Fibroblast of skin of scalp (primary cell): ENCODE results near the gene OLFML2A.

ENCODE experiments used
- DNase-seq: peaks from one replicate; pipeline ENCODE4 v3.0.0-alpha.2; 2013

Gene OLFML2A

DNA sequence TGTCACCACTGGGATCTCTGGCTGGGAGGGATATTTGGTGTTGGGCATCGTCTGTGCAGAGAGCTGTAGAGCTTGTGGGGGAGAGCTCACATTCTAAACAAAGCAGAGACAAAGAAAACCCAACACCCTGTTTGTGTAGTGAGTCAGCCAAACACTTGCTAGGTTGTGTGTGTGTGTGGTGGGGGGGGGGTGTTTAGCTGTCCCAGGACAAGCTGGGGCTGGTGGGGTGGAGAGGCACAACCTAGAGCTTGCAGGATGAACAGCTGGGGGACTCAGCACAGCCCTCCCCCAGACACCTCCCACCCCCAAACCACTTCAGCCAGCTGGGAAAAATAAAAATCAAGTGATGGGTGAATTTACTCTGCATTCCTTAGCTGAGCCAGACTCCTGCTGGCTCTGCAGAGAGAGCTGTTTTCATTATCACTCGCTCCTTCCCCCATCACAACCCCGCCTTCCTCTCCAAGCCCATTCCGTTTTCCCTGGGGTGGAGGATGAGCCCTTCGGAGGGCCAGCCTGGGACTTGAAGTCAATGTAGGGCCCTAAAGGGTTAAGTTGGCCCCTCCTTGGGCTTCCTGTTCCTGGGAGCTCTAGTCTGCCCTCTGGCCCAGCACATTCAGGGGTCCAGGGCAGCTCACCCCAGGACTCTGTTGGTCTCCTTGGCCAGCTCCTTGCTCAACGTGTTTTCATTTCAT, 2.6 kb downstream of the OLFML2A start:
- peak; percentile 98 for DNase-seq

DNA sequence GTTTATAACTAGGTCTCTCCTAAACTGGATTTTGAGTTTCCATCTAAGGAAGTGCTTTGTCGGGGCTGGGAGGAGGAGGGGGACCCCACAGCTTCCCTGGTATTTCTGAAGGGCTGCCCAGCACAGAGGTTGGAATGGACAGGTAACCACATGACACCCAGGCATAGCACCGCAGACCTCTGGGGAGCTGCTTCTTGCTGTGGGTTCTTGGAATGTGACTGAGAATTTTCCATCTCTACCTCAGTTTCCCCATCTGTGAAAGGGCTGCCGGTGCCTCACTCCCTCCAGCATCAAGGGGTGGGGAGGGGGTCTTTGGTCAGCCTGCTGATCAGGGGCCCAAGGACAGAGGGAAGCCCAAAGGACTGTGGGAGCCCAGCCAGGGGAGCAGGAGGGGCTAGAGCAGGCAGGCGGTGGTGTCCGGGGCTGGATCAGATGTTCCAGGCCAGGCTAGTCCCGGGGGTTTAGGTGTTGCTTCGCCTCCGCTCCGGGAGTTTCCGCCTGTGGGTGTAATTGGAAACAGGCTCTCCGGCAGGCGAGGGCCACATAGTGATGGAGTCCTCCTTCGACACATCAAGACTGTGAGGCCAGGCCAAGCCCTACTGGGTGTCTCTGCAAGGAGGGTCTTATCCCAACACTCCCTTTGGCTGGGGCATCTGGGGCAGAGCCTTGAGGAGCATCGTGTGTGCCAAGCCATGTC, 3.3 kb downstream of the OLFML2A start:
- peak; percentile 45 for DNase-seq

DNA sequence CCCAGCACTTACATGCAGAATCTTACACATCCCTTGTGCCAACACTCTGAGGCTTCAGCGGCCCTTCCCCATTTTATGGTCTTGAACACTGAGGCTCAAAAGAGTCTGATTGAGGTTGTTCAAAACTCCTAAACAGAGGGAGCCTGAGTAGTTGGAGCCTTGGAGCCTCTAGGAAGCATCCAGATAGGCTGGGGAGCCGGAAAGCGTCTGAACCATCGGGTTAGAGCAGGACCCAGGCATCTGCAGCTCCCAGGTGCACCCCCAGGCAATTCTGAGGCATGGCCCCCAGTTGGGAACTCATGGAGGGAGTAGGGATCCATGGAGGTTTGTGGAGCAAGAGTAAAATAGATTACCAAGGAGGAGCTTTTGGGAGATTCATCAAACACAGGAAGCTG, 3.8 kb downstream of the OLFML2A start:
- DNase-seq: no peak

DNA sequence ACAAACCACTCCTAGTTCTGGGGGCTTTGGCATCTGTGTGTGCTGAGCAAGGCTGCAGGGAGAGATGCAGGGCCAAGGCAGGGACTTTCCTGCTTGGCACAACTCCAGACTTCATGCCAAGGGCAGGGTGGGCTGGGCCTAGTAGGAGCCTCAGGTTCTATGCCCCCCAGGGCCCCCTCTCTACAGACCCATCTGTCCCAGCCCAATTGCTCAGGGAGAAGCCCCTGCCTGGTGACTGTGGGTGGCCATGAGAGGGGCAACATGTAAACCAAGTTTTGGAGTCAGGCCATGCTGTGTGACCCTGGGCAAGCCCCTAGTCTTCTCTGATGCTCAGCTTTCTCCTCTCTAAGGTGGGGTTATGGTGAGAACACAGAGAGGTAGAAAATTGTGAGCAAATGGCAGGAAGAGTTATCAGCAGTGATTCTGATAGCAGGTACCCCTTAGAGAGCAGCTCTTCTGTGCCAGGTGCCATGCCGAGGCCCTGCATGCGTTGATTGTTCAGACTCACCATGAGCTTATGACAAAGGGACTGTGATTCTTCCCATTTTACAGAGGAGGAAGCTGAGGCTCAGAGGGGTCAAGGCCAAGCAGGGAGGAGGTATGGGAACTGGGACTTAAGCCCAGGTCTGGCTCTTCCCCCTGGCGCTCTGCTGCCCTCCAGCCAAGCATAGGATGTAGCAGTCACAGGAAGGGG, 5.2 kb downstream of the OLFML2A start:
- DNase-seq: no peak

DNA sequence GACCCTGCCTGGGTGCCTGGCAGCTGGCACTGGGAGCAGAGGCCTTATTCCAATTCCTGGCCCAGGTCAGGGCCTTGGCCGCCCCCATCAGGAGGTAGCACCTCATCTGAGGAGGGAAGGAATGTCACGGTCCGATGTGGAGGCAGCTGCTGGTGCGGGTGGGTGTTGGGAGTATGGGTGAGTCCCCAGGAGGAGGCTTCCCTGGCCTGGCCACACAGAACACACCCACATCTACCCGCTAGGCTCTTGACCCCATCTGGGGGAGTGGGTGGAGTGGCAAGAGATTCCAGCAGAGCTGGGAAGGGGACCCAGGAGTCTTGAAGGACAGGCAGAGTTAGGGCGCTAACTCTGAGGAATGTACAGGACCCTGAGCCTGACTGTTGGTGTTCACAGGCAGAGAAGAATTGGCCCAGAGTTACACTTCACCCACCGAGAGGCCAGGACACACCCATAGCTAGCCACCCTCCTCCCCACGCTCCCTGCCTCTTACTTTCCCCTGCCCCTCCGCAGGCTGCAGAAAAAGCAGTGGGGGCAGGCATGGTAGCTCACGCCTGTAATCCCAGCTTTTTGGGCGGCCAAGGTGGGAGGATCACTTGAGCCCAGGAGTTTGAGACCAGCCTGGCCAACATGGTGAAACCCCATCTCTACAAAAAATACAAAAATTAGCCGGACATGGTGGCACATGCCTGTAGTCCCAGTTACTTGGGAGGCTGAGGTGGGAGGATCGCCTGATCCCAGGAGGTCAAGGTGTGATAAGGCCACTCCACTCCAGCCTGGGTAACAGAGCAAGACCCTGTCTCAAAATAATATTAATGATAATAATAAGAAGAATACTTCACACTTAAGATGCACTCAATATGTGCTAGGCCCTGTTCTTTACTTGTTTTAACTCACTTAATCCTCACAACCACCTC, 6.0 kb downstream of the OLFML2A start:
- no peak for DNase-seq

DNA sequence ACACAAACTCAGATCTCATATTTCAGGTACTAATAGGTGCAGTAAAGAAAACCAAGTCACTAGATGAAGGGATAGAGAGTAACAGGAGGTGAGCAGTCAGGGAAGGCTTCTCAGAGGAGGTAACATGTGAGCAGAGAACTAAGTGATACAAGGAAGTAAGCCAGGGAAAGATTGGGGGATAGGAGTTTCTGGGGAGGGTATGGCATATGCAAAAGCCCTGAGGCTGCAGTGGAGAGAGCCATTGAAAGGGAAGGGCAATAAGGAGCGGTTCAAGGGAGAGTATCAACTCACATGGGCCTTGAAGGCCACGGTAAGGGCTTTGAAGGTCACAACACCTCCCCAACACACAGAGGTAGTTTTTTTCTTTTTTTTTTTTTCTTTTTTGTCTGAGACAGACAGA, 6.9 kb downstream of the OLFML2A start:
- DNase-seq: no peak

DNA sequence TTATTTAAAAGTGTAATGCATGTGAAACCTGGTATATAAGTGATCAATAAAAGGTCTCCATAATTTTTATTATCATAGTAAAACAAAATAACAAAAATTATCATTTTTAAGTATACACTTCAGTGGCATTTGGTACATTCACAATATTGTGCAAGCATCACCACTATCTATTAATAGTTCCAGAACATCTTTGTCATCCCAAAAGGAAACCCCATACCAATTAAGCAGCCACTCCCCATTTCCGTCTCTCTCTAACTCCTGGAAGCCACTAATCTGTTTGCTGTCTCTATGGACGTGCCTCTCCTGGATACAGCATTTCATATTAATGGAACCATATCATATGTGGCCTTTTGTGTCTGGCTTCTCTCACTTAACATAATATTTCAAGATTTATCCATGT, 7.6 kb downstream of the OLFML2A start:
- peak; percentile 69 for DNase-seq

DNA sequence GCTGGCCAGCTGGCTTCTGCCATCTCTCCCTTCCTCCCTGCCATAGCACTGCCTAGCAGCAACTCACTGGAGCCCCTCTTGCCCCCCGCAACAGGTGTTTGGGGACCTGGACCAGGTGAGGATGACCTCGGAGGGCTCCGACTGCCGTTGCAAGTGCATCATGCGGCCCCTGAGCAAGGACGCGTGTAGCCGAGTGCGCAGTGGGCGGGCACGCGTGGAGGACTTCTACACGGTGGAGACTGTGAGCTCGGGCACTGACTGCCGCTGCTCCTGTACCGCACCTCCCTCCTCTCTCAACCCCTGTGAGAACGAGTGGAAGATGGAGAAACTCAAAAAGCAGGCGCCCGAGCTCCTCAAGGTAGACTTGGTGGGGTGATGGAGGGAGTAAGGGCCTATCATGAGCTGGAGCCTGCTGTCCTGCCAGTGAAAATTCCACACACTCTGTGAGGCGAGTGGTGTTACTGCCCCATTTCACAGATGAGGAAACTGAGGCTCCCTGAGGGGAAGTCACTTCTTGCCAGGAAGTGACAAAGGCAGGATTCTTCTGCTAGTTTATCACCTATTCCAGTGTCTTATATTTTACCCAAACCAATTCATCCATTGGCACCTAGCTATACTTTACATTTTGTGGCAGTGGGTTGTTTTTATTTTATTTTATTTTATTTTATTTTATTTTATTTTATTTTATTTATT, 10.1 kb downstream of the OLFML2A start:
- no peak for DNase-seq

DNA sequence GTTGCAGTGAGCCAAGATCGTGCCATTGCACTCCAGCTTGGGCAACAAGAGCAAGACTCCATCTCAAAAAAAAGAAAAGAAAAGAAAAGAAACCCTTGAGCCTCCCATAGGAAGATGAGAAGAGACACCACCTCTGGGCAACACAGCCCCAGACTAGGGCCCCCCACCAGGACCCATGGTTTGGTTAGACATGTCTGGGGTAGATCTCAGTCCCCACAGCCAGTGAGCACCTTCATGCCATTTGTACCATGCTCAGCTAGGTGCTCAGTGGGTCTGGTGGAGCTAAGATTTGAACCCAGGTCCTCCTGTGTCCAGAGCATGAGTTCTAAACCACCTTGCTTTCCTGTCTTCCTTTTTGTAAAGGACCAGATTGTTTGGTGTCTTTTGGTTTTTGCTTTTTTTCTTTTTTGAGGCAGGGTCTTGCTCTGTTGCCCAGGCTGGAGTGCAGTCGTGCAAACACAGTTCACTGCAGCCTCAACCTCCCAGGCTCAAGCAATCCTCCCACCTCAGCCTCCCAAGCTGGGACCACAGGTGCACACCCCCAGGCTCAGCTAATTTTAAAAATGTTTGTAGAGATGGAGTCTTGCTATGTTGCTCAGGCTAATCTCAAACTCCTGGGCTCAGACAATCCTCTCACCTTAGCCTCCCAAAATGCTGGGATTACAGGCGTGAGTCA, 11.7 kb downstream of the OLFML2A start:
- DNase-seq: no peak

DNA sequence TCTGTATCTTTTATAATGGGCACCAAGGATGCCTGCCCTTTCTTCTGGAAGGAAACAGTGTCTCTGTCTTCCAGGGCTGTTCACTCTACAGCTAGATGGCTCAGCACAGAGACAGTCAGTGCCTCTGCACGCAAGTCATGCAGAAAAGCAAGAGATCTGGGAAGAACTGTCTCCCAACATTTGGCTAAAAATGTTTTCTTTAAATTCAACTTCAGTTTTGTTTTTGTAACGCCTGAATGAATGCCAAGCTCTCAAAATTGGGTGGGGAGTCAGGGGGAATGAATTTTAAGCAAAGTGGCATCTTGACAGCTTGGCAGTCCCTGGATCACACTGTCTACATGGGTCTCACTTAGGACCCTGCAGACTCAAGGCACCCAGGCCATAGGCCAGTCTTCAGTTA, 12.6 kb downstream of the OLFML2A start:
- DNase-seq: no peak

DNA sequence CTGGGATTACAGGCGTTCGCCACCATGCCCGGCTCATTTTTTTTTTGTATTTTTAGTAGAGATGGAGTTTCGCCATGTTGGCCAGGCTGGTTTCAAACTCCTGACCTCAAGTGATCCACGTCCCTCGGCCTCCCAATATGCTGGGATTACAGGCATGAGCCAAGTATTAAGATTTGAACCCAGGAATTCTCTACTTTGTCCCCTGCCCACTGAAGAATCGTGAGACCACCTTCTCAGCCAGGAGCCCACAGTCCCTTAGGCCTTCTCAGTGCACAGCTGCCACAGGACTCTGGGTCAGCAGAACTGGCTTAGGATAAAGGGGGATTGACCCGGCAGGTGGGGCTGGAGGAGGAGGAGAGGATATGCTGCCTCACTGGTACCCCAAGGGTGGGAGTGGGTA, 13.4 kb downstream of the OLFML2A start:
- no peak for DNase-seq

DNA sequence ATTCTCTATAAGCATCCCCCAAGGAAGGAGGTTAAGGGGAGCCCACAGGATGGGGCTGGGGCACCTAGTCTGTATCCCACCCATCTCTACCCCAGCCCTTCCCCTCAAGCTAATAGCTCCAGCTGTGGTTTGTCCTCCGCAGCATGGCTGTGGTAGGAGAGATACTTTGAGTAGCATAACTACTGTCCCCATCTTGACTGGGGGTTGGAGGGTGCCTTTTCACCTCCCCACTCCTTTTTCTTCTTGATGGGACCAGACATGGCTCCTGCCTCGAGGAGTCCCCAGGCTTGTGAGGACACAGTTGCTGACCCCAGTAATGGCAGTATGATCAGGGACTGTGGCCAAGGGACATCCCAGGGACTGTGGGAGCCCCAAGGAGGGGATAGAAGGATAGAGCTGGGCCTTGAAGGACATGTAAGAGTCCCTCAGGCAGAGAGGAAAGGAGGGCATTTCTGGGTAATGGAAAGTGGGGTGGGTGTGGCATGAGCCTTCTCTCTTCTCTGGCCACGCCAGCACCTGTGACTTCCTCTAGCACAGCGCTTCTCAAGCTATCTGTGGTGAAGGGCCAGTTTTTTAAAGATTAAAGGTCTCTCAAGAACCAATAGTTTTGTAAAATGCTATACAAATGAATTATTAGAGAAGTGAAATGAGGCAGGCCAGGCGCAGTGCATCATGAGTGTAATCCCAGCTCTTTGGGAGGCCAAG, 14.0 kb downstream of the OLFML2A start:
- DNase-seq: no peak

DNA sequence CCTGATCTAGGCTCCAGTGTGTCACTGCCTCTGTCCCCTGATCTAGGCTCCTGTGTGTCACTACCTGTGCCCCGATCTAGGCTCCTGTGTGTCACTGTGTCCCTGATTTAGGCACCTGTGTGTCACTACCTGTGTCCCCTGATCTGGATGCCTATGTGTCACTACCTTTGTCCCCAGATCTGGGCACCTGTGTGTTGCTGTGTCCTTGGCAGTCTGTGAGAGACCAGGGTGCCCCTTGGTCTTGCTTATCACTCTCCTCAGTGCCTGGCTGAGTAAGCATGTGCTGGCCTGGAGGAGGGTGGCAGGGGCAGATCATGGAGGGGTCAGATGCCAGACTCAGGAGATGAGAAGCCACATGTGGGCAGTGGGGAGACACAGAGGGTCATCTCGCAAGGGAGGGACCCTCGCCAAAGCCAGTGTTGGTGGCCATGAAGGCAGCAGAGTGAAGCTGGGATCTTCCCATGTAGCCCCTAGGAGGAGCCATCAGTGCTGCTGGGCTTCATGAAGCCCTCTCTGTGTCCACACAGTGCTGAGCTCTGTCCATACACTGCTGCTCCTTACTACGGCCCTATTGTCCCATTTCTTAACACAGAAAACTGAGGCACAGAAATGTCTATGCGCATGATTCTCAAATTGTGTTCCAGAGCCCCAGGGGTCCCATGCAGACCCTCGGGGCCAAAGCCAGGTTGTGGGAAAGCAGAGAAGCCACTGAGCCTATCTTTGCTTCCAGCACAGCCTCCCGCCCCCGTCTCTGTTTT, 15.5 kb downstream of the OLFML2A start:
- DNase-seq: no peak

DNA sequence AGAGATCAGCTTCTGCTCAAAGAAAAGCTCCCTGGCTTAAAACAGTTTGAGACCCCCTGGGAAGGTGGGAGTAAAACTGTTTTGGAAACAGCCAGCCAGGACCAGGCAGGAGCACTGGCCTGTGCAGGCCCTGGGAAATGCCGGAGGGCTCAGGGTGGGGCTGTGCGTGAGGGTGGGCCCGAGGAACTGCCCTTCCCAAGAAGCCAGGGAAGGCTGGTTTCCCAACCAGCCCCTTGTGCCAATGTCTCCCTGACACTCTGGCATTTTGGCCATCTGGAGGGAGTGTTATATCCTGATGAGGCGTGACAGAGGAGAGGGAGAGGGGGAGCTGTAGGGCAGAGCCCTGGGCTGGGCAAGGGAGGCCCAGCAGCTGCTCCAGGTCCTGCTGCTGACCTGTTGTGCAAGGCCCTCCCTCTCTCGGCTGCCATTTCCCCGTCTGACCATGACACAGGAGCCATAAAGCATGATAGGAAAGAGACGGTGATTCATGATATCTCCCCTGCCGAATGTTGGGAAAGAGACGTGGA, 16.1 kb downstream of the OLFML2A start:
- no peak for DNase-seq

DNA sequence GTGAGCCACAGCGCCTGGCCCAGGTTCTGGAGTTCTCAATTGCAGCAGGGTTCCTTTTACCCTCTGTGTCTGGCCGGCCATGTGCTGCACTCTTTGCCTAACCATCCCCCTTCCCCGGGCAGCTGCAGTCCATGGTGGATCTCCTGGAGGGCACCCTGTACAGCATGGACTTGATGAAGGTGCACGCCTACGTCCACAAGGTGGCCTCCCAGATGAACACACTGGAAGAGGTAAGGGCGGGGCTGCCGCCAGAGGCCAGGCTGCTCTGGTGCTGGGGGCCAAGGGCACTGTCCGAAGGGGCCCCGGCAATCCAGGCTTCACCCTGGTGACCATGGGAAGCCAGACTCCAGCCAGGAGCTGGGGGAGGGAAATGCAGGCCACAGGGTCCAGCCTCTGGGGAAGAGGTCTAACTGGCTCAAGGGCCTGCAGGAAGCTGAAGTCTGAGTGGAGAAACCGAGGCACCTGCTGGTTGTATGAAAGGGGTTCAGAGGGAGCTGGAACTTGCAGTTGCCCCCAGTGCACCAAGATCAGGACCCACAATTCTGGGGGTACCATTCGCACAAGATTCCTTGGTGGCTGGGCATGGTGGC, 18.1 kb downstream of the OLFML2A start:
- DNase-seq: no peak

DNA sequence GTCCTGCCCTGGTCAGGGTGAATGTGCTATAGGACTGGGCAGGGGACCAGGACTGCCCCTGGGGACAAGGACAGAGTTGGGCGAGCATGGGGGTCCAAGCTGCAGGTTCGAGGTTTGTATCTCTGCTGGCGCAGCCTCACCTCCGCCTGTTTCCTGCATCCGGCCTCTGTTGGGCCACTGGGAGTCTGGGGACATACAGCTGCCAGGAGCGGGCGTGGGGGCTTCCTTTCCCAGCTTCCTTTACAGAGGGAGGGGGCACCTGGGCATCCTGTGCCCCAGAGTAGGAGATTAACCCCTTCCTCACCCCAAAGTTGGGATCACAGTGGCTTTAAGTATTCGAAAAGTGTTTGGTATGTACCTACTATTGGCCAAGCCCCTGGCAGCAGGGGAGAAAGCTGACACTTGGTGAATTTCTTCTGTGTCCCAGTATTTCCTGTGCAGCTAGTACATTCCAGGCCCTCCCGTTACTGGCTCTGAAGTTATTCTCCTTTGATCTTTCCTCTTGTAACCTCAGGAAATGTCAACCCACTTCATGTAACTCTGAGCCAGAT, 19.0 kb downstream of the OLFML2A start:
- DNase-seq: peak; percentile 40

DNA sequence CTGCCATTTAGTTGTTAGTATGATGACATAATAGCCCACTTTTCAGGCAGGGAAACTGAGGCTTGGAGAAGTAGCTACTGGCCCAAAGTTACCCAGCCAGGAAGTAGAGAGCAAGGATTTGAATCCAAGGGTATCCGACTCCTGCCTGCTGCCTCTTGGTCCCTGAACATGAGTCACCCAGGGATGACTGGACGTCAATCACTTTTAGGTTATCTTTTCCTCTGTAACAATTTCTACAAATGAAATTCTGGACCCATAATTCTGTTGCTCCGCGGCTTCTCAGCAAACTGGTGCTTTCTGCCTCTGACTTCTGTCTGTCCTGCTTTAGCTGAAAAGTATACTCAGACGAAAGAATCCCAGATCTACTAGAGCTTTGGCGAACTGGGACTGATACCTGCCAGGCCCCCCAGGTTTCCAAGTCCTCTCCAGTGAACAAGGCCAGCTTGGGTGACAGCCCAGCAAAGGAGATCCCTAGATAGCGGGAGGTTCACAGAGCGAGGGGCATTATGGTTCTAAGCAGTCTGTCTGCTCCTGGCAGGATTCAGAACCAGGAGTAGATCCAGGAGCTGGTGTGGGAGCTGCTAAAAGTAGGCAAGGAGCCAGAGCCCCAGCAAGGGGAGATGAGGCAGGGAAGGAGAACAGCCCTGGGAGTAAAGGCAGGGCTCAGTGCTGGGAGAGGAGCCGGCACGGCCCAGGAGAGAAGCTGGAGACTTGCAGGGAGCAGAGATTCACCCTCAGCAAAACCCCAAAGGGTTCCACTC, 20.6 kb downstream of the OLFML2A start:
- DNase-seq: no peak

DNA sequence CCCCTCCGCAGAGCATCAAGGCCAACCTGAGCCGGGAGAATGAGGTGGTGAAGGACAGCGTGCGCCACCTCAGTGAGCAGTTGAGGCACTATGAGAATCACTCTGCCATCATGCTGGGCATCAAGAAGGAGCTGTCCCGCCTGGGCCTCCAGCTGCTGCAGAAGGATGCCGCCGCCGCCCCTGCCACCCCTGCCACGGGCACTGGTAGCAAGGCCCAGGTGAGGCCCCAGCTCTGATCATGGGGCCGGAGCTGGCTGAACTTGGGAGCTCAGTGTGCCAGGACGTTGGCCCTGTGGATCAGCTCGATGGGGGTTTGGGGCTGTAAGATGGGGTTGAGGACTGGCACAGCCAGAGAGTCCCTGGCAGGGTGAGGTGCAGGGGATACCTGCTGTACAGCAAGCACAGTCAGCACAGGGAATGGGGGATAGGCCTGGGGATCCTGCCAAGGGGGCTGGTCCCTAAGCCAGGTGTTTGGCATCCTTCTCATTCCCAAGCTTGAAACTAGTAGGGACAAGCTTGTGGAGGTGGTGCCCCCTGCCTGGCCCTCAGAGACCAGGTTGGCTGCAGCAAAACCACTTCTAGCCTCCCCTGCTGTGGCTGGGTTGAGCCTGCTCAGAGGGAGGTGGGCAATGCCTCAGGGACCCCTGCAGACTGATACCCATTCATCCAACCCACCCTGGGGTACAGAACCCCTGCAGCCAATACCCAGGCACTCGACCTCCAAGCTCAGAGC, 22.5 kb downstream of the OLFML2A start:
- DNase-seq: no peak
